HG02642 (cell line): ENCODE measurements around the gene TMEM138.
A peak's percentile ranks its signal among the peaks of the same experiment; 100 is the strongest.

Experiments
- ATAC-seq: cut with Tn5 transposase; IDR thresholded peaks from one replicate; pipeline ENCODE4 v1.9.1; 2021; ENCODE audit warnings: mild to moderate bottlenecking; ENCODE audit not compliant: unreplicated experiment, poor library complexity

Gene TMEM138

DNA sequence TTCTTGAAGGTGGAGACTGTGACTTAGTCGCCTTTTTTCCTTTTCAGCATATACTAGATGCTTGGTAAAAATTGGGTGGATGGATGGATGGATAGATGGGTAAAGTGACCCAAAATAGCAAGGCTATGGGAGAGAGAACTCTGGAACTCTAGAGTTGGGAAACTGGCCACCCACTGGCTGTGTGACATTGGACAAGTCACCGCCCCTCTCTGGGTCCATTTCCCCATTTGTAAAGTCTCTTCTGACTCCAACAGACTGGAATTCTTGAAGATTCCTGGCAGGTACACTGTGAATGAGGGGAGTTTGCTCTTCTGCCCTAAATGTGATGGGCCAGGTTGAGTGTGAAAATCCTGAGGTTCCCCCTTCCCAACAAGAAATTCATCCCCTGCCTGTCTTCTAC, 21.2 kb upstream of the TMEM138 start:
- no peak for ATAC-seq

DNA sequence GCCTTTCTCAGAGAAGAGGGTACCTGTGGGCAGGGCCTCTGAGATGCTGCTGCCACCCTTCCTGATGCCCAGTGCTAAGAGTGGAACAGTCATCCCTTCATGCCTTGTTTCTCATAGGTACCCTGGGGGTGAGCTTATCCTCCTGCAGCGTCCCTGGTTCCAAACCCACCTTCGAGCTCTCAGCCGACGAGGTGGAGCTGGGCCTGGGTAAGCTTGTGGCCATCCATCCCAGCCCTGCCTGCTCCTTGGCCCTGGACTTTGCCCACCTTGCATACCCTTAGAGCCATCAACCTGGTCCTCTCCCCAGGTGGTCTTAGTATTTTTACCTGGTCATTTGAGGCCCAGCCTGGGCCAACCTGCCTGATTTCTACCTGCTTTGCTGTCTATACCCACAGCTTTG, 20.5 kb upstream of the TMEM138 start:
- no peak for ATAC-seq

DNA sequence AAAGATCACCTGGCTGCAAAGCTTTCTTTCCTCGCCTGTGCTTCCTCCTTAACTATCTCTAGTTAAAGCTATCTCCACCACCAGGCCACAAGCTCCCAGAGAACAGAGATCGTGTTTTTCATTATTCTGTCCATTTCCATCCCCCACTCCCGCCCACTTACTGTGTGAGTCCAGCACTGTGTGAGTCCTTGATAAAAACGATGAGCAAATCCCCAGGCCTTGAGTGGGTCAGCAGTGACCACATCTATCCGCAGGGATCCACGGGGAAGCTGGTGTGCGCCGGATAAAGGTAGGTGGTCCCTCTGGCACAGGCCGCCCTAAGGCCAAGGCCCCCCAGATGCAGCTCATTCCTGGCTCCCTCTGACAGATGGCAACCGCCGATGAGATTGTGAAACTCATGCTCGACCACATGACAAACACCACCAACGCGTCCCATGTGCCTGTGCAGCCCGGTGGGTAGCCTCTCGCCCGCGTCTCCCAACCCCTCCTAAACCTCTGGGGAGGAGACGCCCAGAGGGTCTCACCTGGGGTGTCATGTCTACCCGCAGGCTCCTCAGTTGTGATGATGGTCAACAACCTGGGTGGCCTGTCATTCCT, 19.9 kb upstream of the TMEM138 start:
- no peak for ATAC-seq

DNA sequence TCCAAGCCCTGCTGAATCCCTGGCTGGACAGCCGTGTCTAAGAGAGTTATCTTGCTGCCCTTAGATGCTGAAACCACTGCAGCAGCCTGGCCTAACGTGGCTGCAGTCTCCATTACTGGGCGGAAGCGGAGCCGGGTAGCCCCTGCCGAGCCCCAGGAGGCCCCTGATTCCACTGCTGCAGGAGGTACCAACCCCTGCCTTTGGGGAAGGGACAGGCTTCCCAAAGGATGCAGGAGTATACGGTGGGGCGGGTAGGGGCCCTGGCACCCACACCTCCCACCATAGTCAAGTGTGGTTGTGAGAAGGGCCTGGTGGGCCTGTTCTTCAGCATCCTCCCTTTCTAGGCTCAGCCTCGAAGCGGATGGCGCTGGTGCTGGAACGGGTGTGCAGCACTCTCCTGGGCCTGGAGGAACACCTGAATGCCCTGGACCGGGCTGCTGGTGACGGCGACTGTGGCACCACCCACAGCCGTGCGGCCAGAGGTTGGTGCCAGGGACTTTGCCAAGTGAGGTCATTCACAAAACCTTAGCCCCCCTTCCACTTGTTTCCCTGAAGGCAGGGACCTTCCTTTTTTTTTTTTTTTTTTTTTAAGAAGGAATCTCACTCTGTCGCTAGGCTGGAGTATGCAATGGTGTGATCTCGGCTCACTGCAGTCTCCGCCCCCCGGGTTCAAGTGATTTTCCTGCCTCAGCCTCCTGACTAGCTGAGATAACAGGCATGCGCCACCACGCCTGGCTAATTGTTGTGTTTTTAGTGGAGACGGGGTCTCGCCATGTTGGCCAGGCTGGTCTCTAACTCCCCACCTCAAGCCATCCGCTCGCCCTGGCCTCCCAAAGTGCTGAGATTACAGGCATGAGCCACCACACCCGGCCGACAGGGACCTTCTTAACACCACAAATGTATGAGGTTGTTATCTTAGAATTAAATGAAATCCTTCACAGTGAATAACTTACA, 18.1 kb upstream of the TMEM138 start:
- no peak for ATAC-seq

DNA sequence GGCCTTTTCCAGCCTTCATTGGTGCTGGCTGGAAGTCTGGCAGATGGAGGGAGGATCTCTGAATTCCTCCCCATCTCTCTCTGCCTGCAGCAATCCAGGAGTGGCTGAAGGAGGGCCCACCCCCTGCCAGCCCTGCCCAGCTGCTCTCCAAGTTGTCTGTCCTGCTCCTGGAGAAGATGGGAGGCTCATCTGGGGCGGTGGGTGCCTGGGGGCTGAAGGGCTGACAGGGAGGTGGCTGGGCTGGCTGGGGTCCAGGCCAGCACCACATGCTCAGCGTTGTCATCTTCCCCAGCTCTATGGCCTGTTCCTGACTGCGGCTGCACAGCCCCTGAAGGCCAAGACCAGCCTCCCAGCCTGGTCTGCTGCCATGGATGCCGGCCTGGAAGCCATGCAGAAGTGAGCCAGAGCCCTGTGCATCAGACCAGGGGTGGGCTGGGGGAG, 17.0 kb upstream of the TMEM138 start:
- ATAC-seq: no peak

DNA sequence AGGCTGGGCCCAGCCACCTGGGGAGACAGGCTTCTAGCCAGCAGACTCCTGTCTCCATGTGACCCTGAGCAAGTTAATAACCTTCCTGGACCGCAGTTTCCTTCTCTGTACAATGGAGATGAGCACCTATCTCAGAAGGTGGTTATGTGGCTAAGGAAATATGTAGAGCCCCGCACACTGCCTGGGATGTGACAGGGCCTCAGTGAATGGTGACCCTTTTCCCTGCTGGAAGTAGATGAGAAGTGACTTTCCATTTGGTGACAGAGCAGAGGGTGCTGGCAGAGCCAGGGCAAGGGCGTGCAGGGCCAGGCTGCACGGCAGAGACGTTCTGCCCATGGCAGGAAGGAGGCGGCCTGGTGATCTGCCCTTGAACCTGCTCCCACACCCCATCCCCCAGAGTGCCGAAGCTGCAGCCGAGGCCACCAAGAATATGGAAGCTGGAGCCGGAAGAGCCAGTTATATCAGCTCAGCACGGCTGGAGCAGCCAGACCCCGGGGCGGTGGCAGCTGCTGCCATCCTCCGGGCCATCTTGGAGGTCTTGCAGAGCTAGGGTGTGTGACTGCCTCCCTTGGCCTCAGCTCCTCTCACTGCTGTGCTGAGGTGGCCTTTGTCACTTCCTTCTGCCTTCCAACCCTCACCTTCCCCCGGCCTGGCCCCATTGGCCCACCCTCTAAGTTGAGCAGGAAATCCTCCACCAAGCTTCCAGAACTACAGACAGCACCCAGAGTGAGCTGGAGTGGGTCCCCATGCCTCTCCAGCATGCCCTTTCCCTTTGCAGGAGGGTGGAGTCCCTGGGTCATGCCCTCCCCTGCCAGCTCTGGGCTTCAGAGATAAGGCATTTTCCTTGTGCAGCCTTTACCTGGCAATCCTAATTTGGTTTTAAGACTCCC, 16.0 kb upstream of the TMEM138 start:
- ATAC-seq: no peak

DNA sequence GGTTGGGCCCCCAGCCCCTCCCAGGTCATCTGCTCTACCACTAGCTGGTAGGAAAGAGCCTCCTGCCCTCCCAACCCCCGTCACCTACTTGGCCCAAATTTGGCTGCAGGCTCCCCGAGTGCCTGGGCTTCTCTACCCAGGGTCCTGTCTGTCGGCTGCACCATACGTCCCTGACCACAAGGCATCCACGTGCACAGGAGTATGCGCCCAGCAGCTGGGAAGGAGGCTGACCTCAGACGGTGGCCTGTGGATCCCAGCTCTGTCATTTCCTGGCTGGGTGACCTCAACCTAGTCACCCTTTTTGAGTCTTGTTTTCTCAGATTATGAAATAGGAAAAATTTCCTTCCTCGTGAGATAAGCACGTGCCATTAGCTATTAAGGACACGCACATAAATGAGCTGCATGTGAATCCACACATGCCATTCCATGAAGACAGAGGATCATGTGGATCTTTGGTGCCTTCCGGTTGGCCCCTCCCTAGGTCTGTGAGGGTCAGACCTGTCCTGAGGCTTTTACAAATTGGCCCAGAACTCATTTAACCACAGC, 14.2 kb upstream of the TMEM138 start:
- no peak for ATAC-seq

DNA sequence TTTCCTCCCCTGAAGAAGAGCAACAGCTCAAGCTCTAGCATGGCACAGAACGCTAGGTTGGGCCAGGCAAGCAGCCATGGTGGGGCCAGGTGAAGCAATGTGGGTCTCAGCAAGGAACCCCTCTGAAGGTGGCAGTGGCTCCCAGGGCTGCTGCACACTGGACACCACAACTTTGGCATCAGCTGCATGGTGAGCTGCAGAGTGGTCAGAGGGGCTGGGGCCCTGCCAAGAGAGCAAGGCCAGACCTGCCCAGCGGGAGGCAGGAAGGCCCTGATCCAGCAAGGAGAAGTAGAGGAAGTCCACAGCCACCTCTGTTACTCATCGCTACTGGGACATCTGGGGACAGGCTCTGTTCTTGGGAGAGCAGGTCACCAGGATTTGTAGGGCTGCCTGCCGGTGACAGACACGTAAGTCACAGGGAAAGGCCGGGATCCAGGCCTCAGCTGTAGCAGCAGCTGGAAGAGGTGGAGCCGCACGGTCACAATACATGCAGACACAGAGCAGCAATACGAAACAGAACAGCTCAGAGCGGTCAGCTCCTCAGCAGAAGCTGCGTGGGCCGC, 12.9 kb upstream of the TMEM138 start:
- no peak for ATAC-seq

DNA sequence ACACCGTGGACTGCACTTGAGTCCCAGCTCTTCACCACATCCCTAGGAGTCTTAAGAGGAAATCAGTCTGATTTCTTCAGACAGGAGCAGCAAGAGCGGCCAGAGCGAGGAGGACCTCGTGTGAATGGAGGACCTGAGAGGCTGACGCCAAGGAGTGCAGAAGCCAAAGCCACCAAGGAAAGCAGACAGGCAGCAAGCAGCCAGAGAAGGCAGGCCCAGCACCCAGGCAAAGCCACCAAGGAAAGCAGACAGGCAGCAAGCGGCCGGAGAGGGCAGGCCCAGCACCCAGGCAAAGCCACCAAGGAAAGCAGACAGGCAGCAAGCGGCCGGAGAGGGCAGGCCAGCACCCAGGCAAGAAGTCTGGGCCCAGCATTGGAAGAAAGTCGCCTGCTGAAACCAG, 12.3 kb upstream of the TMEM138 start:
- ATAC-seq: no peak

DNA sequence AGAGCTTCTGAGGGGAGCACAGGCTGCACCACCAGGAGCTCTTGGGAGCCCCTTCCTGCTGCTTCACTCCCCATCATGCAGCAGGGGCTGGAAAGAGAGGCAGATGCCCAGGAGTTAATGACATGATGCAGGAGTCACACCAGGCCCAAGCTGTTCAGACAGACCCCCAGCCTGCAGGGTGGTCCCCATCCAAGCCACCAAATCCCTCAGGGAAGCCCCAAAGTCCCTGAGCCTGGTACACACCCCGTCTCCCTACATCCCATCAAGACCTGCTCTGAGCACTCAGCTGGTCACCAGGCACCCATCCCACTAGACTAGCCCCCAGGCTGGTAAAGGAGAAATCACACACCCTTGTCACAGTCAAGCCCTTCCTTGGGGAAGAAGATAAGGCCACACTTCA, 11.8 kb upstream of the TMEM138 start:
- ATAC-seq: no peak

DNA sequence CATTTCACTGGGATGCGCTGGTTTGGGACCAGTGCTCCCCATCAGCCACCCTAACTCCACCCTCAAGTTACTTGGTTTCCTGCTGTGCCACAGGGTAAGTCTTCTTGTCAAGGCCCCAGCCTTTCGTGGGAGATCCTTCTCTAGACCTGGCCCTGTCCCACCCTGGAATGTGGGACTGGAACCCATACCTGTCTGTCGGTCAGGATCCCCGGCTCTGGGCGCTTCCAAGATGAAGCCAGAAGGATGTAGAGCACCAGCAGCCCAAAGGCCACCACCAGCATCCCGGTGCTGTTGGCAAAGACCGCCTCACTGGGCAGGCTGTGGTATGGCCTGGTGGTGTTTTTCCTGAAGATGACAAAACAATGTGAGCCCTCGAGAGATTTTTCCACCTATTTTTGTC, 11.4 kb upstream of the TMEM138 start:
- ATAC-seq: no peak

DNA sequence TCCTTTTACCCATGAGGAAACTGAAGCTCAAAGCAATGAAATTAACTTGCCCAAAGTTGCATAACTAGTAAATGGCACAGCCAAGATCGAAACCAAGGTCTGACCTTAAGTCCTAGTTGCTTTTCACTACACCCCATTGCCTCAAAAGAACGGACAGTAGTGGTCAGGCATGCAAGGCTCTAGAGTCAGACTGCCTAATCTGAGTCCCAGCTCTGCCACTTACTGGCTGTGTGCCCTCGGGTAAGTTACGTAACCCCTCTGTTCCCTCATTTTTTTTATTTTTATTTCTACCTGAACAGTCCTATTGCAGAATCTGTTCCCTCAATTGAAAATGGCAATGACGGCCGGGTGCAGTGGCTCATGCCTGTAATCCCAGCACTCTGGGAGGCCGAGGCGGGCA, 10.1 kb upstream of the TMEM138 start:
- ATAC-seq: no peak

DNA sequence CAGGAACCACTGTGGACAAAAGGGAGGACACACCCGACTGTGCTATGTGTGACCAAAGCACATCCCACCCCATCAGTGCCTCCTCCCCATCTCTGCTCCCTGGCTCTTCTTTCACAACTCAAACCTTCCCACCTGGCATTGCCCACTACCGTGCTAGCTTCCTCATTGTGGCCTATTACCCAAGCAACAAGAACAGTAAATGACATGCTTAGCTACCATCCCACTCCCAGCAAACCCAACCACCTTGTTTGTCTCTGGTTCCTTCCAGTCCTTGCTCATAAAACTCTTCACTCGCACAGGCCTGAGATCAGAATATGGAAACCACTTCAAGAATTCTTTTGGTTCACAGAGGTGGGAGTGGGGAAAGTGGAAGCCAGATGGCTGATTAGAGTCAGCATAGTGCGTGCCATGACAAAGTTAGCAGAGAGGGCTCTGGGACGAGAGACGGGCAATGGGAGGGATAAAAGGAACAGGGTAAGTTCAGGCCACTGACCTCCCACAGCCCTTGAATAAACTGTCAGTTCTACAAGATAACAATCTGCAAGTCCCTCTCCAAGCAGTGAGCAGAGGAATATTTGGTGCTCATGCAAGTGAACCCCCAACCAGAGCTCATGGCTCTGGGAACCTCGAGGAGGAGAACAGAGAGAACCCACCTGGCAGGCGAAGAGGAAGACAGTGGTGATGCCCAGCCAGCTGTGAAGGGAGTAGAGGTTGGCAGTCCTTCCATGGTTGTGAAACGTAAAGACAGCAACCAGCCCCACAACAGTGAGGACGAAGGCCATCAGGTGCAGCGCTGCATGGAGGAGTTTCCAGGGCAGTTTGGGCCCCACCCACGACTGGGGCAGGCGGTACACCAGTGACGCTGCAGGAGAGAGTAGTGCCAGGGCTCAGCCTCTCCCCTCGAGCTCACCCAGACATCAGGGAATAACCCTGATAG, 8.8 kb upstream of the TMEM138 start:
- ATAC-seq: no peak

DNA sequence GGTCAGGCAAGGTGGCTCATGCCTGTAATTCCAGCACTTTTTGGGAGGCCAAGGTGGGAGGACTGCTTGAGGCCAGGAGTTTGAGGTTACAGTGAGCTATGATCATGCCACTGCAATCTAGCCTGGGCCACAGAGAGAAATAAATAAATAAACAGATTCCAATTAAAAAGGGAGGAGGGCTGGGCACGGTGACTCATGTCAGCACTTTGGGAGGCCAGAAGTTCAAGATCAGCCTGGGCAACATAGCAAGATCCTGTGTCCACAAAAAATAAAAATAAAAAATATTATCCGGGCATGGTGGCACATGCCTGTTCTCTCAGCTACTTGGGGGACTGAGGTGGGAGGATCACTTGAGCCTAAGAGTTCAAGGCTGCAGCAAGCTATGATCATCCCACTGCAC, 8.0 kb upstream of the TMEM138 start:
- ATAC-seq: no peak

DNA sequence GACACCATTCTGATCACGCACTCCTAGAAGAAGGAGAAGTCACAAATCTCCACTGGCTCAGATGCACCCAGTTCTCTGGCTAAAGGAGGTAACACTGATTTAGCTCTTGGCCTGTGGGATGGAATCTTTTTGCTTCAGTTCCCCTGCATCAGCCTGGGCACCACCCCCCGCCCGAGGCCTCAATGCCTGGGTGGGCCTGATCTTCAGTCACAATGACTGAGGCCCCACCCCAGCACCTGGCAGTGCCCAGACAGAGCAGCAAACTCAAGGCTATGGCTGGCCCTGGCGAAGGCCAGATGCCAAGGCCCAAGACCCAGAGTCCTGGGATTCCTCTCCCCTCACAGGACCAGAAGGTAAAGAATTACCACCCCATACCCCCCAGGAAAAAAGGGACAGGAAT, 5.5 kb upstream of the TMEM138 start:
- no peak for ATAC-seq

DNA sequence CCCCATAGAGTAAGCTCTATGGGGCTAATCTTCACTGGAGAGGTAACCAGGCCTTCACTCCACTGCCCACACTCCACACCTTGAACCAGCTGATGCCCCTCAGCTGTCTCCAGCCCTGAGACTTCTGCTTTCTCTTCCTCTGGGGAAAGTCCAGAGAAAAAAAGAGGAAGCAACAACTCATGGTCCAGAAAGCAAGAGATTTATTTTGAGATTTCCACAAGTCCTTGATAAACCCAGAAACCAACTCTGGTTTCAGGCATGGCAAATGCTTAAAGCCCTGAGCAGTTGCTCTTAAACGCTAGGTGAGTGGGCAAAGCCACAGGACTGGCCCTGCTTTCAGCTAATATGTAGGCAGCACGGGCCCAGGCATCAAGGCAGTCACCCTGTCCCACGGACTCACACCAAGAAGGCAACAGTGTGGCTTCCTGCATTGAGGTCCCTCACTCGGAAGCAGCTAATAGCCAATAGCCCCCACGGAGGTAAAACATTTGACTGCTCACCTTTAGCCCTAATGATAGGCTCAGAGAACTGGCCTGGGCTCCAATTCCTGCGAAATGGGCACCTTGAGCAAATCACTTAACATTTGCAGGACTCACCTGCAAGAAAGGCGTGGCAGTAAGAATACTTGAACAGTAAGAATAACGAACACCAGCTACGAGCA, 4.8 kb upstream of the TMEM138 start:
- ATAC-seq: peak; percentile 43

DNA sequence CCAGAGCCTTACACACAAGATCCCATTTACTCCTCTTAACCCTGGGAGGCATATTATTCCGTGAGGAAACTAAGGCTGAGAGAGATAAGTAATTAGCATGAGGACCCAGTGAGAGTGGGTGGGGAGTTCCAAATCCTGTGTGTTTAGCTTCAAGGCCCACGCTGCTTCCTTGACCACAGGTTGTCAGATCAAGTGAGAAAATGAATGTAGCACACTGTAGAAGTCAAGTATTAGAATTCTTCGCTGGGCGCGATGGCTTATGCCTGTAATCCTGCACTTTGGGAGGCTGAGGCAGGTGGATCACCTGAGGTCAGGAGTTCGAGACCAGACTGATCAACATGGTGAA, 4.3 kb upstream of the TMEM138 start:
- ATAC-seq: no peak

DNA sequence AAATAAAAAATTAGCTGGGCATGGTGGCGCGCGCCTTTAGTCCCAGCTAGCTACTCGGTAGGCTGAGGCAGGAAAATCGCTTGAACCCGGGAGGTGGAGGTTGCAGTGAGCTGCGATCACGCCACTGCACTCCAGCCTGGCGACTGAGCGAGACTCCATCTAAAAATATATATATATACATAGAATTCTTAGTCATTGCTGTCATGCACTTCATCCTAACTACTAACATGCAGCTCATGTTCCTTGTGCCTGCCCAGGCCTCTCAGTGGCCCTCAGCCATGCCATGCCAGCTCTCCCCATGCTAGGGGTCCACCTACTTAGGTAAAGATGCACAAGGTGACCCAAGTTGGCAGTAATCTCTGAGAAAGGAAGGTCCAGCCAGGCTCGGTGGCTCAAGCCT, 3.6 kb upstream of the TMEM138 start:
- no peak for ATAC-seq

DNA sequence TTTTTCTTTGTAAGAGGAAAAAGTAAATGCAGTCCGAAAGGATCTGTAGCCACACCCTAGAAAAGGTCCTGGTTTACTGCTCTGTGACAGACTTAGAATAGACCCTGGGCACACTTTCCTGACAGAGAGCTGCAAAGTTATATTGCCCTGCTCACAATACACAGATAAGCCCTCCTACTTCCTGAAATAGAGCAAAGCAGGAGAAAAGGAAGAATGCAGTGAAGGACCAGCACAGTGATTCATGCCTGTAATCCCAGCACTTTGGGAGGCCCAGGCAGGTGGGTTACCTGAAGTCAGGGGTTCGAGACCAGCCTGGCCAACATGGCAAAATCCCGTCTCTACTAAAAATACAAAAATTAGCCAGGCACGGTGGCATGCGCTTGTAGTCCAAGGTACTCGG, 2.7 kb upstream of the TMEM138 start:
- ATAC-seq: no peak
